GM19043 (cell line): ENCODE measurements around the gene TSPAN9.

Experiments
- ATAC-seq: cut with Tn5 transposase; IDR thresholded peaks from one replicate; pipeline ENCODE4 v1.9.1; 2021; ENCODE audit warnings: low read depth; ENCODE audit not compliant: unreplicated experiment

Gene TSPAN9

GRCh38 chr12:3137268-3137781 lies 60.1 kb downstream of the TSPAN9 start:
- no peak for ATAC-seq

GRCh38 chr12:3137814-3138445 lies 60.8 kb downstream of the TSPAN9 start:
- no peak for ATAC-seq

- no peak for ATAC-seq
Observed at GRCh38 chr12:3138941-3139511, 61.8 kb downstream of the TSPAN9 start.

- no peak for ATAC-seq
Observed at GRCh38 chr12:3139760-3140159, 62.6 kb downstream of the TSPAN9 start.

- ATAC-seq = no peak
Observed at GRCh38 chr12:3140284-3140683, 63.1 kb downstream of the TSPAN9 start.

- no peak for ATAC-seq
Observed at GRCh38 chr12:3141339-3142321, 64.5 kb downstream of the TSPAN9 start.

GRCh38 chr12:3142386-3142785 lies 65.2 kb downstream of the TSPAN9 start:
- no peak for ATAC-seq

- ATAC-seq = no peak
Observed at GRCh38 chr12:3144495-3144894, 67.3 kb downstream of the TSPAN9 start.

- ATAC-seq = no peak
Observed at GRCh38 chr12:3145033-3145432, 67.9 kb downstream of the TSPAN9 start.

GRCh38 chr12:3145546-3146310 lies 68.5 kb downstream of the TSPAN9 start:
- ATAC-seq = no peak

- ATAC-seq = no peak
Observed at GRCh38 chr12:3147260-3147659, 70.1 kb downstream of the TSPAN9 start.

- no peak for ATAC-seq
Observed at GRCh38 chr12:3148366-3149000, 71.3 kb downstream of the TSPAN9 start.

GRCh38 chr12:3149515-3150307 lies 72.5 kb downstream of the TSPAN9 start:
- ATAC-seq = no peak

GRCh38 chr12:3150308-3150670 lies 73.1 kb downstream of the TSPAN9 start:
- no peak for ATAC-seq

GRCh38 chr12:3150931-3151835 lies 74.0 kb downstream of the TSPAN9 start:
- no peak for ATAC-seq

- no peak for ATAC-seq
Observed at GRCh38 chr12:3152011-3152511, 74.9 kb downstream of the TSPAN9 start.

GRCh38 chr12:3152892-3153291 lies 75.7 kb downstream of the TSPAN9 start:
- ATAC-seq = no peak

GRCh38 chr12:3154006-3154405 lies 76.8 kb downstream of the TSPAN9 start:
- no peak for ATAC-seq
